C4-2B (cell line): ENCODE measurements around the gene ANAPC16.

Experiments
- H3K27ac ChIP-seq: fragments of 450-650 bp; 2 replicates; pipeline ENCODE4 v1.5.1; 2017
- ZFX ChIP-seq: fragments of 450-650 bp; IDR thresholded peaks from 2 replicates; pipeline ENCODE4 v1.6.1; 2017
- TF ChIP-seq, protein P1 (sequence below): fragments of 450-650 bp; conservative IDR thresholded peaks from 2 replicates; pipeline ENCODE4 v1.5.1; 2017; ENCODE audit warnings: mild to moderate bottlenecking

Gene ANAPC16

DNA sequence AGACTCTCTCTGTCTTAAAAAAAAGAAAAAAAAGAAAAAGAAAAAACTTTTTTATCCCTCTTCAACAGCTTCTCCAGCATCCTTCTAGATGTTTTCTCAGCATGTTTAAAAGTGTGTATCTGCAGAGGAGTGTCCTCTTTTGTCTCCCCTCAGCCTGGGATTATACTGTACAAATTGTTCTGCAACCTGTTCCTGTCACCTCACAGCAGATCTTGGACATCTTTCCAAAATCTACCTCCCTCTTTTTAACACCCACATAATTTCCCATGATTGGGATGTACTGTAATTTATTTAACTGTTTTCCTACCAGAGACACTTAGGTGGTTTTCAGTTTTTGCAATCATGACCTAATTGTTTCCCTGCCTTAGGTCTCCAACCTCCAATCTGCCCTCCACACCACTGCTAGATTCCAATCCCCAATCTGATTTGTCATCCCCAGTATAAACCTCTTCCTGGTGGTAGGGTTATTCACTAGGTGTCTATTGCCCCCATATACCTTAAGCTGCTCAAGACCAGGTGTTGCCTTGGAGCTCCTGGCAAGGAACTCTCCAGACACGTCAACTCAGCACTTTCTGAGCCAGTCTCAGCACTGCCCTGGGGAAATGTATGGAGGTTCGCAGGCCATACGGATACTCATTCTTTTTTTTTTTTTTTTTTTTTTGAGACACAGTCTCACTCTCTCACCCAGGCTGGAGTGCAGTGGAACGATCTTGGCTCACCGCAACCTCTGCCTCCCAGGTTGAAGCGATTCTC is 40.3 kb downstream of the ANAPC16 start:
- H3K27ac ChIP-seq: peak overlapping the region; percentile 68

DNA sequence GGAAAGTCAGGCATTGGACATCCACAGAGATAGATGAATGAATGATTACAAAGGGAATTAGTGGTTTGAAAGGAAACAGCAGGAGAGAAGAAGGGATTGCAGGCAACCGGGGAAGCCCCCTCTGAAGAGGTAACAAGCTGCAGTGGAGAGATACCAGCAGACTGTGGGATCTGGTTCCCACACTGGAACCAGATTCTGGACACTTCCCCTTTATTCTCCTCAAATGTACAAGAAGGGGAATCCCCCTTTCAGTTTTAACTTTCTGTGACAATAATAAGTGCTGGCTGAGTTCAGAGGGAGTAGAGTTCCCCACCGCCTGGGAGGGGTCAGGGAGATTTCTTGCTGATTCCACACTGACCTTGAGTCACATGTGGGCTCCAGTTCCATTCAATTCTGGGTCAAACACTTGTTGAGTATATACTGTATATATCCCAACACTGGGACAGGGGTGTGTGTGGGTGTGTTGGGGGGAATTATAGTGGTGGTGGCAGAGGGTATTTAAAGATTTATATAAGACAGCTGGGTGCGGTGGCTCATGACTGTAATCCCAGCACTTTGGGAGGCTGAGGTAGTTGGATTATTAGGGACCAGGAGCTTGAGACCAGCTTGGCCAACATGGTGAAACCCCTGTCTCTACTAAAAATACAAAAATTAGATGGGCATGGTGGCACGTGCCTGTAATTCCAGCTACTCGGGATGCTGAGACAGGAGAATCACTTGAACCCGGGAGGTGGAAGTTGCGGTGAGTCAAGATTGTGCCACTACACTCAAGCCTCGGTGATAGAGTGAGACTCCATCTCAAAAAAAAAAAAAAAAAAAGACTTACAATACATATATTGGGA is 41.5 kb downstream of the ANAPC16 start:
- TF ChIP-seq, protein P1, sequence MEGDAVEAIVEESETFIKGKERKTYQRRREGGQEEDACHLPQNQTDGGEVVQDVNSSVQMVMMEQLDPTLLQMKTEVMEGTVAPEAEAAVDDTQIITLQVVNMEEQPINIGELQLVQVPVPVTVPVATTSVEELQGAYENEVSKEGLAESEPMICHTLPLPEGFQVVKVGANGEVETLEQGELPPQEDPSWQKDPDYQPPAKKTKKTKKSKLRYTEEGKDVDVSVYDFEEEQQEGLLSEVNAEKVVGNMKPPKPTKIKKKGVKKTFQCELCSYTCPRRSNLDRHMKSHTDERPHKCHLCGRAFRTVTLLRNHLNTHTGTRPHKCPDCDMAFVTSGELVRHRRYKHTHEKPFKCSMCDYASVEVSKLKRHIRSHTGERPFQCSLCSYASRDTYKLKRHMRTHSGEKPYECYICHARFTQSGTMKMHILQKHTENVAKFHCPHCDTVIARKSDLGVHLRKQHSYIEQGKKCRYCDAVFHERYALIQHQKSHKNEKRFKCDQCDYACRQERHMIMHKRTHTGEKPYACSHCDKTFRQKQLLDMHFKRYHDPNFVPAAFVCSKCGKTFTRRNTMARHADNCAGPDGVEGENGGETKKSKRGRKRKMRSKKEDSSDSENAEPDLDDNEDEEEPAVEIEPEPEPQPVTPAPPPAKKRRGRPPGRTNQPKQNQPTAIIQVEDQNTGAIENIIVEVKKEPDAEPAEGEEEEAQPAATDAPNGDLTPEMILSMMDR: no peak
- no peak for TF ChIP-seq ZFX
- H3K27ac ChIP-seq: no peak overlapping the region; the same call in 1 of the 2 replicates

More for the DNA sequence above, 40.3 kb downstream of the ANAPC16 start:
- TF ChIP-seq ZFX: no peak
- TF ChIP-seq, protein P1: no peak

- H3K27ac ChIP-seq: no peak overlapping the region
- TF ChIP-seq, protein P1: no peak
- TF ChIP-seq ZFX: no peak
Measured at GRCh38 chr10:72258617-72259016, 42.8 kb downstream of the ANAPC16 start.

GRCh38 chr10:72259491-72260238 is 43.9 kb downstream of the ANAPC16 start:
- 0 out of 2 replicates have a peak overlapping the region, but pooled peaks have one; percentile 10 for H3K27ac ChIP-seq
- no peak for TF ChIP-seq ZFX
- TF ChIP-seq, protein P1: no peak

DNA sequence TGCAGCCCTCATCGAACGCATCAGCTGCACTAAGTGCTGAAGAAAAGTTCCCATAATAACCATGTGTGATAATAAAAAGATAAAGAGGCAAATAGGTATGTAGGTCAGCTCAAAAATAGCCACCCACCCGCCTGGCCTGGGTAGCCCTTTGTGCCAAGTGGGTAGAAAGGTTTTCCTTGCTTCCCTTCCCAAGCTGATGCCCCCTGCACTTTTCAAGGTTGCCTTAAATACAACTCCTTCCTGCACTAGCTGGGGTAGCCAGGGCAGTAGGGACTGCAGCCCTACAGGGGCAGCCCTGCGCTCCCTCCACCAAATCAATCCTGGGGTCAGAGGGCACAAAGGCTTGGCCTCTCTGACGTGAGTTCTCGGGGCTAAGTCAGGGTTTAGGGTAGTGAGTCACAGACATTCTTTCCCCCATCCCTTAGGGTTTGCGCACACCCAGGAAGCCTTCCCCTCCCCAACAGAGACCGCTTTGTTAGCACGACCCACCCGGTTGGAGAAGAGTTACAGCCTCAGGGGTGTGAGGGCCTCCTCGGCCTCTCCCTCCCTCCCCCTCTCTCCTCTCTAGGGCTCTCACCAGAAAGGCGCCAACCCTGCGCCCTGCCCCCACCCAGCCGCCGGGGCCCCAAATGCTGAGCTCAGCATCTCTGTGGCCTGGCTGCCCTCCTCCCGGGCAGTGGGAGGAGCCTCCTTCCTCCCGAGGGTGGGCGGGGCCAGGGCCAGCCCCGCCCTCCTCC is 44.6 kb downstream of the ANAPC16 start:
- TF ChIP-seq ZFX: no peak
- TF ChIP-seq, protein P1: no peak
- 0 out of 2 replicates have a peak overlapping the region, but pooled peaks have one; percentile 10 for H3K27ac ChIP-seq

DNA sequence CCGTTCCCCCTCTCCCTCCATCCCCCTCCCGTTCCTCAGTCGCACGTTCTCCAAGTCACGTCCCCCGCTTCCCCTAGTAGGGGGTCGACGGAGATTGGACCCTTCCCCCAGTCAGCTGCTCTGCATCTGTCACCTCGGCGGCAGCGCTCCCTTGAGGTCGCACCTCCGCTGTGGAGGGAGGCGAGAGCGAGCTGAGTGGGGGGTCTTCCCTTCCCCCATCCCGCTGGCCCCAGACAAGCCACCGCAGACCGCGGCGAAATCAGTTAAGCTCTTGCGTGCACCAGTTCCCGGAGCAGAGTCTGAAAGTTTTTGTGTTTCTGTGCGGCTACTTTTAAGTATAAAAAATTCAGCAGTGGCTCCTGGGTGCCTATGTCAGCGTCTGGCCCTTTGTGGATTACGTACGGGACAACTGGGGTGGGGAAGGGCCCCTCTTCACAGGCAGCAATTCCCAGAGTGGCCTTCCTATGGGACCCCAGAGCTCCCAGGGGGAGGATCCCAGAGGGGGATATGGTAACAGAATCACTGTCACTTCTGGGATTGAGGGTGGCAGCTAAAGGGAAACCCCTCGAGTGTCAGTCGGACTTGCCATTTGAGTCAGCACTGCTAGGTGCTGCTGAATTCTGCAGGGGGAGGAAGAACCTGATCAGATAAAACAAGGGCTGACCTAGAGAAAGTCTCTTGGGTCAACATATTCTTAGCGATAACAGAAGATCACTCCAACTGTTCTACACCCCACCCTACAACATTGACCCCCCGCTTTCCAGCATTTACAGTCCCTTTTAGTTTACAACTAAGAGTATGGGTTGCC is 45.4 kb downstream of the ANAPC16 start:
- H3K27ac ChIP-seq: no peak overlapping the region
- TF ChIP-seq ZFX: no peak
- TF ChIP-seq, protein P1: no peak
